ENCODE results near the gene AASDH. TPM values are rescaled to one million over a fixed set of nuclear protein-coding genes. Genes with fewer than 3 reads are reported as not detected.

The AASDH gene
- total RNA-seq, 2 experiments from 2014 or later, result 10.2 to 10.6 TPM

- DNase-seq (no peak), ATAC-seq (ENCODE audit: poor library complexity) (no peak)
- Mint-ChIP-seq H3K9me3 (no peaks in the 10 kb centered on the region), H3K4me3 (peak overlapping the region; percentile 52), H3K4me1 (ENCODE audit: low read depth) (peaks cover 40% of the 10 kb centered on the region), H3K36me3 (ENCODE audit: low read depth) (peaks cover 12% of the 10 kb centered on the region), H3K27ac (peak overlapping the region; percentile 99), H3K27me3 (no peaks in the 10 kb centered on the region)
- no peaks in the 10 kb centered on the region for H3K36me3 ChIP-seq (ENCODE audit: insufficient read depth, low read length)
- TF ChIP-seq, protein P1, sequence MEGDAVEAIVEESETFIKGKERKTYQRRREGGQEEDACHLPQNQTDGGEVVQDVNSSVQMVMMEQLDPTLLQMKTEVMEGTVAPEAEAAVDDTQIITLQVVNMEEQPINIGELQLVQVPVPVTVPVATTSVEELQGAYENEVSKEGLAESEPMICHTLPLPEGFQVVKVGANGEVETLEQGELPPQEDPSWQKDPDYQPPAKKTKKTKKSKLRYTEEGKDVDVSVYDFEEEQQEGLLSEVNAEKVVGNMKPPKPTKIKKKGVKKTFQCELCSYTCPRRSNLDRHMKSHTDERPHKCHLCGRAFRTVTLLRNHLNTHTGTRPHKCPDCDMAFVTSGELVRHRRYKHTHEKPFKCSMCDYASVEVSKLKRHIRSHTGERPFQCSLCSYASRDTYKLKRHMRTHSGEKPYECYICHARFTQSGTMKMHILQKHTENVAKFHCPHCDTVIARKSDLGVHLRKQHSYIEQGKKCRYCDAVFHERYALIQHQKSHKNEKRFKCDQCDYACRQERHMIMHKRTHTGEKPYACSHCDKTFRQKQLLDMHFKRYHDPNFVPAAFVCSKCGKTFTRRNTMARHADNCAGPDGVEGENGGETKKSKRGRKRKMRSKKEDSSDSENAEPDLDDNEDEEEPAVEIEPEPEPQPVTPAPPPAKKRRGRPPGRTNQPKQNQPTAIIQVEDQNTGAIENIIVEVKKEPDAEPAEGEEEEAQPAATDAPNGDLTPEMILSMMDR (IDR thresholded peaks at IDR 0.05), result no peak
- no peaks in the 10 kb centered on the region for H3K27me3 ChIP-seq (ENCODE audit: control insufficient read depth in 1 of 2, insufficient read depth in 2 of 2, low read length in 2 of 2)
- POLR2A ChIA-PET, result no interaction called here
- CTCF ChIA-PET, result no interaction called here
- no peak overlapping the region for H3K4me3 ChIP-seq (ENCODE audit: low read length)
- peaks cover 17% of the 10 kb centered on the region for H3K4me1 ChIP-seq (ENCODE audit: insufficient read depth, low read length)
- H3K27ac ChIP-seq (ENCODE audit: low read depth in 1 of 2, low read length in 2 of 2), result no peak overlapping the region
- intact Hi-C loops (cut with DNase I, micrococcal nuclease), result loop anchor here (5.0 to 10.0 kb wide), 4 partner anchors 78 to 588 kb away; partner anchors contain the start of genes REST (in 2 of the 2), NOA1 (in 1 of the 2), POLR2B (in 1 of the 2) and SRP72 (in 1 of the 2)
- no peaks in the 10 kb centered on the region for H3K9me3 ChIP-seq (ENCODE audit: control insufficient read depth in 1 of 2, insufficient read depth in 1 of 2, low read length in 2 of 2)
Observed at GRCh38 chr4:56389558-56389957, 2.3 kb upstream of the AASDH start.

DNA sequence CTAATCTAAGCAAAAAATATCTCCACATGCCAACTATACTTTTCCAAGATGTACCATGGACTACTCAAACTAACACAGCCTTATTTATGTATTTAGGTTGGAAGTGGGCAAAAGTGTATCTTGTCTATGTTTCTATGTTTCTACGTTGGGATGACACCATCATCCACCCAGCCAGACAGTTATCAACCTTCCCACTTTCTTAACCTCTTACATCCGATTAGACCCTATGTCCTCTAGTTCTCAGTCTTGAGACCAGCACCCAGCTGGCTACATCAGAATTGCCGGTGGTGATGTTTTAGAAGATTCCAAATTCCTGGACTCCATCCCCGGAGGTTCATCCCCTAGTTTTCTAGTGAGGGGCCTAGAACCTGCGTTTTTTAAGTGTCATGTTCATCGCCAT lies 1.0 kb upstream of the AASDH start:
- H3K27me3 Mint-ChIP-seq, result no peaks in the 10 kb centered on the region
- POLR2A ChIA-PET, result interaction anchor here (1.0 to 3.4 kb wide), 8 partner anchors 8 to 589 kb away, joined by 3 to 146 read pairs (median 20); partner anchors contain the start of genes NOA1, PAICS, POLR2B and PPAT
- no peaks in the 10 kb centered on the region for H3K9me3 Mint-ChIP-seq
- Histone ChIP-seq H3K4me3 (ENCODE audit: low read length) (peak overlapping the region; percentile 97), H3K4me1 (ENCODE audit: insufficient read depth, low read length) (peaks cover 17% of the 10 kb centered on the region), H3K36me3 (ENCODE audit: insufficient read depth, low read length) (no peaks in the 10 kb centered on the region), H3K9me3 (ENCODE audit: control insufficient read depth in 1 of 2, insufficient read depth in 1 of 2, low read length in 2 of 2) (no peaks in the 10 kb centered on the region), H3K27me3 (ENCODE audit: control insufficient read depth in 1 of 2, insufficient read depth in 2 of 2, low read length in 2 of 2) (no peaks in the 10 kb centered on the region), H3K27ac (ENCODE audit: low read depth in 1 of 2, low read length in 2 of 2) (peak overlapping the region in 1 of 2 donors; percentile 97)
- peaks cover 46% of the 10 kb centered on the region for H3K4me1 Mint-ChIP-seq (ENCODE audit: low read depth)
- intact Hi-C loops (cut with DNase I, micrococcal nuclease), result loop anchor here (5.0 to 10.0 kb wide), 4 partner anchors 79 to 589 kb away; partner anchors contain the start of genes REST (in 2 of the 2), NOA1 (in 1 of the 2), POLR2B (in 1 of the 2) and SRP72 (in 1 of the 2)
- peak overlapping the region; percentile 99 for H3K27ac Mint-ChIP-seq
- TF ChIP-seq, protein P1 (IDR thresholded peaks at IDR 0.05), result no peak
- no peak for ATAC-seq (ENCODE audit: poor library complexity)
- CTCF ChIA-PET, result interaction anchor here (2.9 kb wide), 1 partner anchor 48 kb away, joined by 12 read pairs; the partner anchor contains the start of genes PAICS and PPAT
- peaks cover 12% of the 10 kb centered on the region for H3K36me3 Mint-ChIP-seq (ENCODE audit: low read depth)
- DNase-seq, result peak in 1 of 14 experiments; percentile 15
- peak overlapping the region; percentile 93 for H3K4me3 Mint-ChIP-seq

DNA sequence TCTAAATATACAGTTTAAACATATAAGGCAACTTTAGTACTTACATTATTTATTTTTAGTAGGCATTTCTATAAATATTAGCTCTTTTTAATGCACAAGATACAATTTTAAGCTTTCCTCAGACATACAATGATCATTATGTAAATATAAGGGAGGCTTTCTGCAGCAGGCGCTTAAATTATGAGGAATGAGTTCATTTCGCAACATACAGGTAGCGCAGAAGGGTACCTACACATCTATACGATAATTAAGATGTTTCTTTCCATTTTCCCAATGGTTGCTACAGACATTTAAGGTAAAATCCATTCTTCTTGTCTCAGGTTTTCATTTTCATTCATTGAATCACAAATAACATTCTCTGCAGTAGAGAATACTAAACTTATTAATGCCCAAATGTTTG lies 1.2 kb downstream of the AASDH start:
- Mint-ChIP-seq H3K27me3 (no peaks in the 10 kb centered on the region), H3K9me3 (no peaks in the 10 kb centered on the region), H3K36me3 (ENCODE audit: low read depth) (peaks cover 20% of the 10 kb centered on the region), H3K27ac (peak overlapping the region; percentile 99), H3K4me1 (ENCODE audit: low read depth) (peaks cover 46% of the 10 kb centered on the region), H3K4me3 (peak overlapping the region; percentile 93)
- DNase-seq, result no peak
- no peak for ATAC-seq (ENCODE audit: poor library complexity)
- intact Hi-C loops (cut with DNase I, micrococcal nuclease), result loop anchor here (2.0 to 10.0 kb wide), 6 partner anchors 51 to 591 kb away; partner anchors contain the start of genes REST (in 2 of the 2), CEP135 (in 1 of the 2), NOA1 (in 1 of the 2) and PAICS (in 1 of the 2)
- peak overlapping the region; percentile 97 for H3K4me3 ChIP-seq (ENCODE audit: low read length)
- H3K36me3 ChIP-seq (ENCODE audit: insufficient read depth, low read length), result no peaks in the 10 kb centered on the region
- TF ChIP-seq, protein P1 (IDR thresholded peaks at IDR 0.05), result no peak
- H3K4me1 ChIP-seq (ENCODE audit: insufficient read depth, low read length), result peaks cover 17% of the 10 kb centered on the region
- H3K27ac ChIP-seq (ENCODE audit: low read depth in 1 of 2, low read length in 2 of 2), result peak overlapping the region in 1 of 2 donors; percentile 37
- no peaks in the 10 kb centered on the region for H3K9me3 ChIP-seq (ENCODE audit: control insufficient read depth in 1 of 2, insufficient read depth in 1 of 2, low read length in 2 of 2)
- ChIA-PET CTCF (interaction anchor here (1.0 to 2.9 kb wide), 3 partner anchors 50 to 437 kb away, joined by 3 to 12 read pairs (median 9); partner anchors contain the start of genes CEP135, PAICS and PPAT), POLR2A (interaction anchor here (1.5 to 3.4 kb wide), 5 partner anchors 50 to 840 kb away, joined by 7 to 146 read pairs (median 24); partner anchors contain the start of genes NOA1, PAICS, POLR2B and PPAT)
- H3K27me3 ChIP-seq (ENCODE audit: control insufficient read depth in 1 of 2, insufficient read depth in 2 of 2, low read length in 2 of 2), result no peaks in the 10 kb centered on the region
